Upper lobe of left lung (tissue), 6 donors: ENCODE results near the gene MSH3. TPM values are rescaled to one million over a fixed set of nuclear protein-coding genes. Genes with fewer than 3 reads are reported as not detected.
A peak's percentile ranks its signal among the peaks of the same experiment; 100 is the strongest.

Experiments
- ATAC-seq, 2 donors: fragments of 200-7000 bp; cut with Tn5 transposase; one replicate each; pipeline ENCODE4 v1.9.1; 2022; ENCODE audit warnings: mild to moderate bottlenecking in 2 of 2, moderate library complexity in 2 of 2; ENCODE audit not compliant: low FRiP score in 2 of 2
- DNase-seq, 2 donors: peaks; one replicate each; pipeline ENCODE4 v3.0.0-alpha.2; 2019 to 2020
- H3K27ac ChIP-seq, 4 donors: fragments of 200-600 bp; sonication (generic); one replicate each; pipeline ENCODE4 v1.5.1; 2016 to 2019
- H3K27me3 ChIP-seq, 4 donors: fragments of 200-600 bp; sonication (generic); one replicate each; pipeline ENCODE4 v1.5.1; 2017 to 2019
- H3K36me3 ChIP-seq, 4 donors: fragments of 200-600 bp; sonication (generic); one replicate each; pipeline ENCODE4 v1.5.1; 2016 to 2019
- H3K4me1 ChIP-seq, 4 donors: fragments of 200-600 bp; sonication (generic); one replicate each; pipeline ENCODE4 v1.5.1; 2018 to 2019
- H3K4me3 ChIP-seq, 4 donors: fragments of 200-600 bp; sonication (generic); one replicate each; pipeline ENCODE4 v1.5.1; 2017 to 2019; ENCODE audit warnings: mild to moderate bottlenecking in 2 of 4, moderate library complexity in 1 of 4
- H3K9me3 ChIP-seq, 4 donors: fragments of 200-600 bp; sonication (generic); one replicate each; pipeline ENCODE4 v1.5.1; 2018 to 2019
- EP300 ChIP-seq, 4 donors: sonication (generic); formaldehyde crosslinking; IDR thresholded peaks; one replicate each; pipeline ENCODE4 v1.5.1; 2017; ENCODE audit warnings: antibody characterized with exemption in 4 of 4, control low read depth in 2 of 4
- POLR2A ChIP-seq, 4 donors: fragments of 450-650 bp; IDR thresholded peaks; one replicate each; pipeline ENCODE4 v1.5.1; 2016 to 2017; ENCODE audit warnings: antibody characterized with exemption in 4 of 4, mild to moderate bottlenecking in 2 of 4
- POLR2AphosphoS5 ChIP-seq, 2 donors: sonication (generic); formaldehyde crosslinking; IDR thresholded peaks; one replicate each; pipeline ENCODE4 v1.5.1; 2017; ENCODE audit warnings: antibody characterized with exemption in 2 of 2
- WGBS, 2 donors: methylation state at CpG; one replicate each; pipeline ENCODE4 v1.1.5; 2017 to 2018; 5-methylcytosine and 5-hydroxymethylcytosine counted together
- total RNA-seq, 6 donors: library from RNA; depleted of rRNA in 4 of 6; stranded (reverse); fragments of >200 nt in 4 of 6; gene quantifications; one replicate each; pipeline versions ENCODE4 v1.1.0 to v1.2.1, GENCODE V29; 2016 to 2021
- TF ChIP-seq, protein P1 (sequence below), 6 experiments: fragments of 450-650 bp in 4 of 6; fragments of 200-600 bp in 2 of 6; sonication (generic) in 2 of 6; IDR thresholded peaks; one replicate each; pipeline ENCODE4 v1.5.1; 2016 to 2019; ENCODE audit warnings: antibody characterized with exemption in 6 of 6
- donor health status: DM: no; HTN: no; CAD: no; lungs with moderate emphysema.
- donor health status: DM: no; HTN: yes; CAD: no; lungs with severe emphysema.

MSH3 gene
- total RNA-seq, 6 donors from 2014 or later = 9.0 to 17.3 (median 12.5) TPM

DNA sequence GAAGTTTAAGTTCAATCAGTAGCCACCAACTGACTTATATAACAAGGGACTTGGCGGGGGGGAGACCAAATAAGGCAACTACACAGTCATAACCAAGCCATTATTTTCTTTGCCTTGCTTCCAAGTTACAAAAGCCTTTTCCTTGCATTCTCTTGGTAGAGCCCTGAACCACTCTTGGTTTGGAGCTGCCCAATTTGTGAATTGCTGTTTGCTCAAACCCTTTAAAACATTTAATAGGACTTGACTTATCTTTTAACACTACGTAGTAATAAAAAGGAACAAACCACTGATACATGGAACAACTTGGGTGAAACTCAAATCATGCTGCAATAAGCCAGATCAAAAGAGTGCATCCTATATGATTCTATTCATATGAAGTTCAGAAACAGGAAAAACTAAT, 31.7 kb upstream of the MSH3 start:
- Histone ChIP-seq H3K9me3 (no peaks in the 10 kb centered on the region), H3K36me3 (no peaks in the 10 kb centered on the region), H3K27me3 (no peaks in the 10 kb centered on the region), H3K4me3 (no peak overlapping the region), H3K27ac (no peak overlapping the region), H3K4me1 (no peaks in the 10 kb centered on the region)
- DNase-seq (no peak), ATAC-seq (no peak)
- TF ChIP-seq POLR2A (IDR thresholded peaks at IDR 0.05) = no peak
- TF ChIP-seq EP300 (IDR thresholded peaks at IDR 0.05) = no peak
- TF ChIP-seq, protein P1, sequence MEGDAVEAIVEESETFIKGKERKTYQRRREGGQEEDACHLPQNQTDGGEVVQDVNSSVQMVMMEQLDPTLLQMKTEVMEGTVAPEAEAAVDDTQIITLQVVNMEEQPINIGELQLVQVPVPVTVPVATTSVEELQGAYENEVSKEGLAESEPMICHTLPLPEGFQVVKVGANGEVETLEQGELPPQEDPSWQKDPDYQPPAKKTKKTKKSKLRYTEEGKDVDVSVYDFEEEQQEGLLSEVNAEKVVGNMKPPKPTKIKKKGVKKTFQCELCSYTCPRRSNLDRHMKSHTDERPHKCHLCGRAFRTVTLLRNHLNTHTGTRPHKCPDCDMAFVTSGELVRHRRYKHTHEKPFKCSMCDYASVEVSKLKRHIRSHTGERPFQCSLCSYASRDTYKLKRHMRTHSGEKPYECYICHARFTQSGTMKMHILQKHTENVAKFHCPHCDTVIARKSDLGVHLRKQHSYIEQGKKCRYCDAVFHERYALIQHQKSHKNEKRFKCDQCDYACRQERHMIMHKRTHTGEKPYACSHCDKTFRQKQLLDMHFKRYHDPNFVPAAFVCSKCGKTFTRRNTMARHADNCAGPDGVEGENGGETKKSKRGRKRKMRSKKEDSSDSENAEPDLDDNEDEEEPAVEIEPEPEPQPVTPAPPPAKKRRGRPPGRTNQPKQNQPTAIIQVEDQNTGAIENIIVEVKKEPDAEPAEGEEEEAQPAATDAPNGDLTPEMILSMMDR (IDR thresholded peaks at IDR 0.05) = no peak
- TF ChIP-seq POLR2AphosphoS5 (IDR thresholded peaks at IDR 0.05) = no peak
- WGBS, 2 donors = 79 to 88% methylated on average over 2 of the region's 2 CpGs

DNA sequence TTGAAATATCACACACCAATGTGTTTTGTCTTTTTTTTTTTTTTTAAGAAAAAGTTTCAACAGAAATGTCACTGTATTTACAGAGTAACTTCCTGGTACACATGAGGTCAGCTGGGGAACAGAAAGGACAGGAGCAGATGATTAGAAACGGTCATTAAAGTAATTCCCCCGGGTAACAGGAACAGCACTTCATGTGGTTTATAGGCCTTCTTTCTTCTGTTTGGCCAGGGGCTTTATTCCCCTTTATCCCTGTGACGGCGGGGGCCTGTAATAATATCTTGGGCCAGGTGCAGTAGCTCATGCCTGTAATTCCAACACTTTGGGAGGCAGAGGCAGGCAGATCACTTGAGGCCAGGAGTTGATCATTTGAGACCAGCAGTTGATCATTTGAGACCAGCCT, 30.5 kb upstream of the MSH3 start:
- ATAC-seq (no peak), DNase-seq (no peak)
- H3K4me3 ChIP-seq = no peak overlapping the region

DNA sequence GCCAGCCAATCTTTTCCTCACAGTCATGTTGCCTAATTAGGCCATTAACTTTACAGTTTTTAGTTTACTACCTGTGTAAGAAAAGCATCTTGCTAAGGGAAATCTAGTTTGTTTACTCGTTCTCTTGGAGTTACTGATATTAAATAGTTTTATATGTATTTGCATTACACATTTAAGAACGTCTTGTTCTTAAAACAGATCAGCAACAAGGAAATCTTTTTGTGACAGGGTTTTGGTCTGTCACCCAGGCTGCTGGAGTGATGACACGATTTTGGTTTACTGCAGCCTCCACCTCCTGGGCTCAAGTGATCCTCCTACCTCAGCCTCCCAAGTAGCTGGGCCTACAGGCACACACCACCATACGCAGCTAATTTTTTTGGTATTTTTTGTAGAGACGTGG, 29.2 kb upstream of the MSH3 start:
- Histone ChIP-seq H3K36me3 (peaks cover 0 to 6% (median 3%) of the 10 kb centered on the region in 4 donors), H3K4me3 (no peak overlapping the region), H3K9me3 (no peaks in the 10 kb centered on the region), H3K27ac (no peak overlapping the region), H3K4me1 (no peaks in the 10 kb centered on the region), H3K27me3 (no peaks in the 10 kb centered on the region)
- TF ChIP-seq POLR2A (IDR thresholded peaks at IDR 0.05) = no peak
- no peak for TF ChIP-seq POLR2AphosphoS5 (IDR thresholded peaks at IDR 0.05)
- no peak for TF ChIP-seq EP300 (IDR thresholded peaks at IDR 0.05)
- TF ChIP-seq, protein P1 (IDR thresholded peaks at IDR 0.05) = no peak
- 93 to 94% methylated on average over 5 of the region's 5 CpGs for WGBS, 2 donors
- ATAC-seq (no peak), DNase-seq (no peak)

More for the DNA sequence above, 30.5 kb upstream of the MSH3 start:
- 69% methylated on average over 4 of the region's 4 CpGs for WGBS, 2 donors
- Histone ChIP-seq H3K36me3 (no peaks in the 10 kb centered on the region), H3K4me1 (no peaks in the 10 kb centered on the region), H3K27me3 (no peaks in the 10 kb centered on the region), H3K9me3 (no peaks in the 10 kb centered on the region), H3K27ac (peak overlapping the region in 1 of 4 donors; percentile 0)
- TF ChIP-seq EP300 (IDR thresholded peaks at IDR 0.05) (no peak), POLR2AphosphoS5 (IDR thresholded peaks at IDR 0.05) (no peak), POLR2A (IDR thresholded peaks at IDR 0.05) (no peak)
- TF ChIP-seq, protein P1 (IDR thresholded peaks at IDR 0.05) = no peak

DNA sequence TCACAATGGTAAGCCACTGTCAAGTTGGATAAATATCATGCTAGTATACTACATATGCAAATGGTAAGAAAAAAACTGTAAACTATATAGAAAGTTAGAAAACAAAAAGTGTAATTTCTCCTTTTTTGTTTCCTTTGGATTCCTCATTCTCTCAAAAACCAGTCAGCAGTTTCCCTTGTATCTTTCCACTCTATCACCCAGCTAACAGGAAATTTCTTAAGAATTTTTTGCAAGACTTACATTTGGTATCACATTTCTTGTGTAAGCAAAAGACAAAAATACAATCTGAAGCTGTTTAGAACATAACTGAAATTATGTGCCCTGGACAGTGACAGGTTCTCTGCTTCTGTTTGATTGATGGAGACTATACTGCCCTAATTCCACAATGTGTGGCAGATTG, 25.2 kb upstream of the MSH3 start:
- peaks cover 0 to 24% (median 10%) of the 10 kb centered on the region in 4 donors for H3K36me3 ChIP-seq
- H3K4me1 ChIP-seq = no peaks in the 10 kb centered on the region
- TF ChIP-seq, protein P1 (IDR thresholded peaks at IDR 0.05) = no peak
- TF ChIP-seq EP300 (IDR thresholded peaks at IDR 0.05) = no peak
- TF ChIP-seq POLR2AphosphoS5 (IDR thresholded peaks at IDR 0.05) = no peak
- no peak for TF ChIP-seq POLR2A (IDR thresholded peaks at IDR 0.05)
- no peaks in the 10 kb centered on the region for H3K27me3 ChIP-seq
- H3K9me3 ChIP-seq = no peaks in the 10 kb centered on the region
- peak in 1 of 2 donors; percentile 19 for ATAC-seq
- H3K27ac ChIP-seq = peak overlapping the region in 1 of 4 donors; percentile 40
- no peak for DNase-seq
- no peak overlapping the region for H3K4me3 ChIP-seq
